ENCODE results near the gene CFAP43. TPM values are rescaled to one million over a fixed set of nuclear protein-coding genes. Genes with fewer than 3 reads are reported as not detected.
"Not testable (repeated sequence)": the region's sequence is repeated elsewhere in the genome, so short reads cannot be mapped to it uniquely, and the experiment has no call there.

The CFAP43 gene
- polyA plus RNA-seq, 1 donor = 0.35 TPM

GRCh38 chr10:104258209-104258608 lies 26.0 kb upstream of the CFAP43 start:
- DNase-seq (ENCODE audit: low read depth) = no peak

GRCh38 chr10:104257235-104257634 lies 25.1 kb upstream of the CFAP43 start:
- no peak for DNase-seq (ENCODE audit: low read depth)

GRCh38 chr10:104256335-104256961 lies 24.3 kb upstream of the CFAP43 start:
- DNase-seq (ENCODE audit: low read depth) = no peak

- no peak for DNase-seq (ENCODE audit: low read depth)
Measured at GRCh38 chr10:104255311-104255981, 23.3 kb upstream of the CFAP43 start.

- no peak for DNase-seq (ENCODE audit: low read depth)
Measured at GRCh38 chr10:104254493-104255310, 22.5 kb upstream of the CFAP43 start, which contains the start of gene GSTO1. Gene GSTO1 (plus strand): TSS chr10:104254892. CDS start chr10:104254929, 37 bp downstream.

GRCh38 chr10:104253606-104254410 lies 21.6 kb upstream of the CFAP43 start:
- no peak for DNase-seq (ENCODE audit: low read depth)

- no peak for DNase-seq (ENCODE audit: low read depth)
Measured at GRCh38 chr10:104253106-104253505, 20.9 kb upstream of the CFAP43 start.

- no peak for DNase-seq (ENCODE audit: low read depth)
Measured at GRCh38 chr10:104252368-104252767, 20.2 kb upstream of the CFAP43 start.

GRCh38 chr10:104251443-104251842 lies 19.3 kb upstream of the CFAP43 start:
- DNase-seq (ENCODE audit: low read depth) = no peak

- DNase-seq (ENCODE audit: low read depth) = no peak
Measured at GRCh38 chr10:104250371-104250770, 18.2 kb upstream of the CFAP43 start.

- DNase-seq (ENCODE audit: low read depth) = not testable (repeated sequence)
Measured at GRCh38 chr10:104248931-104249330, 16.8 kb upstream of the CFAP43 start.

- DNase-seq (ENCODE audit: low read depth) = no peak
Measured at GRCh38 chr10:104247513-104248146, 15.5 kb upstream of the CFAP43 start.

- DNase-seq (ENCODE audit: low read depth) = no peak
Measured at GRCh38 chr10:104246976-104247375, 14.8 kb upstream of the CFAP43 start.

GRCh38 chr10:104245066-104245632 lies 13.0 kb upstream of the CFAP43 start:
- DNase-seq (ENCODE audit: low read depth) = no peak

GRCh38 chr10:104243512-104243911 lies 11.3 kb upstream of the CFAP43 start:
- no peak for DNase-seq (ENCODE audit: low read depth)

GRCh38 chr10:104243009-104243408 lies 10.8 kb upstream of the CFAP43 start:
- not testable (repeated sequence) for DNase-seq (ENCODE audit: low read depth)

- no peak for DNase-seq (ENCODE audit: low read depth)
Measured at GRCh38 chr10:104242545-104242944, 10.4 kb upstream of the CFAP43 start.

GRCh38 chr10:104240078-104240477 lies 7.9 kb upstream of the CFAP43 start:
- no peak for DNase-seq (ENCODE audit: low read depth)

GRCh38 chr10:104235801-104236200 lies 3.6 kb upstream of the CFAP43 start:
- no peak for DNase-seq (ENCODE audit: low read depth)

- DNase-seq (ENCODE audit: low read depth) = no peak
Measured at GRCh38 chr10:104234934-104235333, 2.8 kb upstream of the CFAP43 start.

GRCh38 chr10:104233817-104234216 lies 1.7 kb upstream of the CFAP43 start:
- DNase-seq (ENCODE audit: low read depth) = no peak
